Calu3 (cell line): Measurements from ENCODE around the gene CACNB4. TPM values are rescaled to one million over a fixed set of nuclear protein-coding genes. Genes with fewer than 3 reads are reported as not detected.

Source experiments
- Bru-seq: library from RNA; stranded (reverse); fragments of 400-500 nt; gene quantifications from one replicate; lab custom pipeline; 2021; lab: Mats Ljungman, UMichigan
- BruChase-seq, 2 experiments: library from RNA; stranded (reverse); fragments of 400-500 nt; gene quantifications; one replicate each; lab custom pipeline; 2021; lab: Mats Ljungman, UMichigan
- BruUV-seq: library from RNA; stranded (reverse); fragments of 400-500 nt; replicated peaks from 2 replicates; lab custom pipeline; 2021; lab: Mats Ljungman, UMichigan
- CTCF ChIA-PET: fragments of 300-600 bp; sonication (Branson Sonifier 250); formaldehyde crosslinking; loops from one replicate; lab custom pipeline; 2022; ENCODE audit warnings: antibody characterized with exemption; lab: Charles Lee
- DNase-seq: peaks from one replicate; pipeline ENCODE4 v3.0.0; 2022
- H3K27ac Mint-ChIP-seq: one replicate; pipeline ENCODE4 v1.8.0; 2022; ENCODE audit warnings: mixed read lengths; ENCODE audit not compliant: unreplicated experiment
- H3K27me3 Mint-ChIP-seq: one replicate; pipeline ENCODE4 v1.8.0; 2022; ENCODE audit warnings: mixed read lengths; ENCODE audit not compliant: unreplicated experiment
- H3K36me3 Mint-ChIP-seq: one replicate; pipeline ENCODE4 v1.8.0; 2022; ENCODE audit warnings: mild to moderate bottlenecking, moderate library complexity, mixed read lengths; ENCODE audit not compliant: insufficient read depth, unreplicated experiment
- H3K4me1 Mint-ChIP-seq: one replicate; pipeline ENCODE4 v1.8.0; 2022; ENCODE audit warnings: mild to moderate bottlenecking, low read depth, mixed read lengths; ENCODE audit not compliant: unreplicated experiment
- H3K4me3 Mint-ChIP-seq: one replicate; pipeline ENCODE4 v1.8.0; 2022; ENCODE audit warnings: mild to moderate bottlenecking, low read depth, moderate library complexity, mixed read lengths; ENCODE audit not compliant: unreplicated experiment
- H3K9me3 Mint-ChIP-seq: one replicate; pipeline ENCODE4 v1.8.0; 2022; ENCODE audit warnings: low read depth, mixed read lengths; ENCODE audit not compliant: unreplicated experiment
- intact Hi-C: fragments of 100-400 bp; cut with micrococcal nuclease; formaldehyde crosslinking; loops from one replicate; pipeline ENCODE4 v1.10.0; 2022; ENCODE audit not compliant: unreplicated experiment
- long read RNA-seq: library from polyadenylated mRNA; stranded (forward); transcript quantifications from one replicate; pipeline ENCODE4 v2.0.0, GENCODE V29; 2022
- total RNA-seq: library from RNA; stranded (reverse); gene quantifications from 2 replicates; pipeline ENCODE4 v1.2.3, GENCODE V29; 2022
- TF ChIP-seq, protein P1 (sequence below): fragments of 200-600 bp; IDR thresholded peaks from one replicate; pipeline ENCODE4 v1.8.0; 2022; ENCODE audit warnings: antibody characterized with exemption; ENCODE audit not compliant: unreplicated experiment

CACNB4 gene
- total RNA-seq, result 0.33 and 0.51 TPM in 2 replicates
- percentile 24 among the genes with signal in this experiment for Bru-seq, nascent RNA
- percentile 41 among the genes with signal in this experiment for BruChase-seq, experiment 1, labeled RNA remaining after a 6-hour chase
- percentile 39 among the genes with signal in this experiment for BruChase-seq, experiment 2, labeled RNA remaining after a 2-hour chase
- long read RNA-seq, result 0 reads

DNA sequence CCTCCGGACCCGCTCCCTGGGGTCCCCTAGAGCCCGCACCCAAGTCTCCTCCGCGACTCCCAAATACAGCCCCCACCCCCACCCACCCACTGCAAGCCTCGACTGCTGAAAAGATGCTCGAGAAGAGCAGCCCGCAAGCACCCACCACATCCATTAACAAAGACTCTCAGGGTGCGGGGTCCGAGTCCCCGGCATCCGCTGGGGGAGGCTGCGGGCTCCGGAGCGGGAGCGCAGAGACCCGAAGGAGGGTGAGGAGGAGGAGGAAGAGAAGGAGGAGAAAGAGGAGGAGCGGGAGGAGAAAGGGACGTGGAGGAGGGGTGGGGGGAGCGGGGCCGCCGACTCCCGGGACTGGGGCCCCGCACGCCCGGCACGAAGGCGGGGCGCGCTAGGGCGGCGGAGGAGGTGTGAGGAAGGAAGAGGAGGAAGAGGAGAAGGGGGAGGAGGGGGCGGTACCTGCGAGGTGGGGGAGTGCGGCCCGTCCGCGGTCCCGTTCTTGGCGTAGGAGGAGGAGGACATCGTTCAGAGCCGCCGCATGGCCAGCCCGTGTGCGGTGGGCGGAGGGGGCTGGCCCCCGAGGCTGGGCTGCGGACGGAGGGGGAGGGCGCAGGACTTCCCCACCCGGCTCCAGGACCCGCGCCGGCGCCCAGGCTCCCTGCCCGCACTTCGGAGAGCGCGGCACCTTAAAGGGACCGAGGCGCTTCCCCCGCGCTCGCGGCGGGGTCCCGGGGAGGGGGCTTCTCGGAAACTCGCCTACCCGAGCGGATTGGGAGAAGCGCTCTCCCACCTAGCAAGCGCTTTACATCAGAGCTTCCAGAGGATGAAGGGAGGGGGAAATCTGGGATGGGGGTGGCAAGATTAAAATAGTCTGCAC, at the start of gene CACNB4:
CACNB4 (minus strand) TSS at position 549 of the 871 bp plus-strand sequence.
- TF ChIP-seq, protein P1, sequence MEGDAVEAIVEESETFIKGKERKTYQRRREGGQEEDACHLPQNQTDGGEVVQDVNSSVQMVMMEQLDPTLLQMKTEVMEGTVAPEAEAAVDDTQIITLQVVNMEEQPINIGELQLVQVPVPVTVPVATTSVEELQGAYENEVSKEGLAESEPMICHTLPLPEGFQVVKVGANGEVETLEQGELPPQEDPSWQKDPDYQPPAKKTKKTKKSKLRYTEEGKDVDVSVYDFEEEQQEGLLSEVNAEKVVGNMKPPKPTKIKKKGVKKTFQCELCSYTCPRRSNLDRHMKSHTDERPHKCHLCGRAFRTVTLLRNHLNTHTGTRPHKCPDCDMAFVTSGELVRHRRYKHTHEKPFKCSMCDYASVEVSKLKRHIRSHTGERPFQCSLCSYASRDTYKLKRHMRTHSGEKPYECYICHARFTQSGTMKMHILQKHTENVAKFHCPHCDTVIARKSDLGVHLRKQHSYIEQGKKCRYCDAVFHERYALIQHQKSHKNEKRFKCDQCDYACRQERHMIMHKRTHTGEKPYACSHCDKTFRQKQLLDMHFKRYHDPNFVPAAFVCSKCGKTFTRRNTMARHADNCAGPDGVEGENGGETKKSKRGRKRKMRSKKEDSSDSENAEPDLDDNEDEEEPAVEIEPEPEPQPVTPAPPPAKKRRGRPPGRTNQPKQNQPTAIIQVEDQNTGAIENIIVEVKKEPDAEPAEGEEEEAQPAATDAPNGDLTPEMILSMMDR, result no peak
- no peak within 1 kb of the TSS for H3K27ac Mint-ChIP-seq
- no TSS peak for BruUV-seq
- peaks cover 18% of the 10 kb centered on the region for H3K36me3 Mint-ChIP-seq
- CTCF ChIA-PET, result no interaction called here
- intact Hi-C loops, result no loop called here
- no peak for DNase-seq
- H3K4me1 Mint-ChIP-seq, result peaks cover 20% of the 10 kb centered on the region
- peaks cover 69% of the 10 kb centered on the region for H3K27me3 Mint-ChIP-seq
- H3K9me3 Mint-ChIP-seq, result no peaks in the 10 kb centered on the region
- H3K4me3 Mint-ChIP-seq, result peak within 1 kb of the TSS; percentile 64

DNA sequence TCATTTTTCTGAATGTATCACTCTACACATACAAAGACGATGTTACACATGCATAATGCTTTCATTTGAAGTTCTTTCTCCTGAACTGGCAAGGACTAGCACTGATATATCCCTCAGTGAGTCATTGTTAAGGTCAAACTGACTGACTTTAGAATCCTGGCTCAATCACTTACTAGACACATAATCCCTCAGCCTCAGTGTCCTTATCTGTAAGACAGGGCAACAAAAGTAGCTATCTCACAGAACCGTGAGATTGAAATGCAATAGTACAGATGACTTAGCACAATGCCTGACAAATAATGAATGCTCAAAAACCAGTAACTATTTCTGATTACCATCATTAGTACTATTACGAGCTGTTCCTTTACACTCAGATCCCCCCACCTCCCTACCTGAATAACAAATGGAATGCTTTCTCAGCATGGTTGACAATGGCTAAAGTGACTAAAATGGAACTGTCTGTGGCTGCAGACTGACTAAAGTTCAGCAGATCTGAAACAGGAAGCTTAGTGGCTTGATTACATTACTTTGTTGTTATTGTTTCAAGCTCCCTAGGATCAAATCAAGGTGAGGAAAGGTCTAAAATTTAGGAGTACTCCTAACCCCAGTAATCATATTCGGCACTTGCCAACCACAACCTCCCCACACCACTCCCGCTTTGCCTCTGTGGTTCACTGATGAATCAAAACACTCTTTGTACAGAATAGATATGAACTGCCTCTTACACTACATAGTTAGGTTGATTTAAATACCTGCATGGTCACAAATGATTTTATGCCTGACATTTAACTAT, 35.8 kb upstream of the CACNB4 start:
- CTCF ChIA-PET, result interaction anchor here (0.6 kb wide), 1 partner anchor 82 kb away, joined by 3 read pairs; no protein-coding TSS in a partner anchor
- Mint-ChIP-seq H3K4me3 (no peak overlapping the region), H3K4me1 (peaks cover 12% of the 10 kb centered on the region), H3K36me3 (peaks cover 6% of the 10 kb centered on the region), H3K27ac (peak overlapping the region; percentile 31), H3K27me3 (no peaks in the 10 kb centered on the region), H3K9me3 (no peaks in the 10 kb centered on the region)
- TF ChIP-seq, protein P1, result no peak
- no TSS peak for BruUV-seq
- intact Hi-C loops, result no loop called here
- no peak for DNase-seq

DNA sequence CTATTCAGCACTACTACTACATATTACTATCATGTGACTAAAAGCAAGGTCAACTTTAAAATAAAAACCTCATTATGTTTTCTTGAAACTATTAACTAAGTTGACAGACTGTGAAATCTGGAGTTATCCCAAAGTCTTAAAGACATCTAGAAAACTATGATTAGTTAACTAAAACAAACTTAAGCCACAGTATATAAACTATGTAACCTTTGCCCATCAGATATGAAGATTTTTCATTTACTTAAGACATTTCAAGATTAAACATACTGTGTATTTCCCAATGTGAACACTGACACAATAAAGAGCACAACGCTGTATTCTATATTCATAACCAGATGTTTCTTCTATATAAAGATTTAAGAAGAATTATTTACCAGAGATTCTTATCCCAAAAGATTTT, 33.5 kb upstream of the CACNB4 start:
- no peak overlapping the region for H3K4me3 Mint-ChIP-seq
- no peaks in the 10 kb centered on the region for H3K9me3 Mint-ChIP-seq
- no peak for DNase-seq
- H3K27me3 Mint-ChIP-seq, result no peaks in the 10 kb centered on the region
- H3K36me3 Mint-ChIP-seq, result peaks cover 5% of the 10 kb centered on the region
- TF ChIP-seq, protein P1, result no peak
- no TSS peak for BruUV-seq
- no peak overlapping the region for H3K27ac Mint-ChIP-seq
- CTCF ChIA-PET, result interaction anchor here (0.6 kb wide), 1 partner anchor 16 kb away, joined by 4 read pairs; no protein-coding TSS in a partner anchor
- intact Hi-C loops, result no loop called here
- H3K4me1 Mint-ChIP-seq, result peaks cover 12% of the 10 kb centered on the region

DNA sequence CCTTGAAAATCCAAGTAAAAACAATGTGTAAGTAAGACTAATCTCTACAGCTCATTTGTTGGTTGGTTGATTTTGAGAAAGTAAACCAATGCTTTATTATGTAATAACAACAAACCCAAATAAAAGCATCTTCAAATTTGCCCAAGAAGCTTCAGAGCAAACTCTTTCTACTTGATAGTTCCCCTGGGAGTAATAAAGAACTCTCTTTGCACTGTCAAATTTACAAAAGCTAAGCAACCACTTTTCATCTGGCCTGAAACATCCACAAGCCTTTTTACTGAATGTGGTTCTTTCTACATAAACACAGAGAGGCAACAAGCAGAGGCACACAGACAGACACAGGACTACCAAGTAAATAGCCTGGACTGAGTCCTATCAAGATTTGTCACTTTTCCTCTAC, 28.8 kb upstream of the CACNB4 start:
- H3K27me3 Mint-ChIP-seq, result no peaks in the 10 kb centered on the region
- CTCF ChIA-PET, result no interaction called here
- intact Hi-C loops, result no loop called here

More for the DNA sequence above, 28.8 kb upstream of the CACNB4 start:
- Mint-ChIP-seq H3K4me1 (no peaks in the 10 kb centered on the region), H3K9me3 (no peaks in the 10 kb centered on the region), H3K36me3 (peaks cover 5% of the 10 kb centered on the region), H3K27ac (no peak overlapping the region), H3K4me3 (no peak overlapping the region)
- TF ChIP-seq, protein P1, result no peak
- BruUV-seq, result no TSS peak
- DNase-seq, result no peak
